GM23338 (cell line): ENCODE results near the gene EGLN3. TPM values are rescaled to one million over a fixed set of nuclear protein-coding genes. Genes with fewer than 3 reads are reported as not detected.

ENCODE experiments used
- ATAC-seq: fragments of 200-7000 bp; cut with Tn5 transposase; 3 replicates; pipeline ENCODE4 v1.9.1; 2020
- DNase-seq: peaks from one replicate; pipeline ENCODE4 v3.0.0-alpha.2; 2015; ENCODE audit warnings: low spot score
- H2AFZ ChIP-seq: fragments of 200-600 bp; sonication (generic); 2 replicates; pipeline ENCODE4 v1.8.0; 2016; ENCODE audit warnings: antibody characterized with exemption, mild to moderate bottlenecking, moderate library complexity
- H3F3A ChIP-seq: fragments of 200-600 bp; sonication (generic); replicated peaks from 2 replicates; pipeline ENCODE4 v1.8.0; 2017; ENCODE audit warnings: antibody characterized with exemption, mixed run types, low read depth
- H3K27ac ChIP-seq: fragments of 200-600 bp; sonication (generic); 2 replicates; pipeline ENCODE4 v1.6.1; 2016; ENCODE audit warnings: low read depth
- H3K27me3 ChIP-seq: fragments of 200-600 bp; sonication (generic); 2 replicates; pipeline ENCODE4 v1.8.0; 2016; ENCODE audit warnings: mild to moderate bottlenecking, mixed run types, moderate library complexity; ENCODE audit not compliant: insufficient read depth
- H3K36me3 ChIP-seq: fragments of 200-600 bp; sonication (generic); 2 replicates; pipeline ENCODE4 v1.8.0; 2016; ENCODE audit warnings: mild to moderate bottlenecking; ENCODE audit not compliant: insufficient read depth
- H3K4me1 ChIP-seq: fragments of 200-600 bp; sonication (generic); 2 replicates; pipeline ENCODE4 v1.8.0; 2016; ENCODE audit warnings: mild to moderate bottlenecking, moderate library complexity; ENCODE audit not compliant: insufficient read depth
- H3K4me2 ChIP-seq: fragments of 200-600 bp; sonication (generic); 2 replicates; pipeline ENCODE4 v1.7.1; 2017; ENCODE audit warnings: mixed run types
- H3K4me3 ChIP-seq: fragments of 200-600 bp; sonication (generic); 2 replicates; pipeline ENCODE4 v1.6.1; 2016; ENCODE audit warnings: mixed run types
- H3K79me2 ChIP-seq: fragments of 200-600 bp; sonication (generic); replicated peaks from 2 replicates; pipeline ENCODE4 v1.8.0; 2017; ENCODE audit warnings: mild to moderate bottlenecking; ENCODE audit not compliant: insufficient read depth
- H3K9me2 ChIP-seq: fragments of 200-600 bp; sonication (generic); 2 replicates; pipeline ENCODE4 v1.8.0; 2017; ENCODE audit not compliant: insufficient read depth
- H4K20me1 ChIP-seq: fragments of 200-600 bp; sonication (generic); replicated peaks from 2 replicates; pipeline ENCODE4 v1.8.0; 2017; ENCODE audit warnings: mild to moderate bottlenecking; ENCODE audit not compliant: insufficient read depth
- H3K27ac Mint-ChIP-seq: 2 replicates; pipeline ENCODE4 v1.8.0; 2020; ENCODE audit warnings: inconsistent platforms, mild to moderate bottlenecking, moderate library complexity, mixed read lengths
- H3K27me3 Mint-ChIP-seq: 3 replicates; pipeline ENCODE4 v1.8.0; 2022; ENCODE audit warnings: low read depth, mild to moderate bottlenecking, moderate library complexity, mixed read lengths, inconsistent platforms; ENCODE audit not compliant: insufficient read depth, poor library complexity
- H3K36me3 Mint-ChIP-seq: 3 replicates; pipeline ENCODE4 v1.8.0; 2021; ENCODE audit warnings: low read depth, mild to moderate bottlenecking, inconsistent platforms, moderate library complexity, mixed read lengths
- H3K4me1 Mint-ChIP-seq: 3 replicates; pipeline ENCODE4 v1.8.0; 2020; ENCODE audit warnings: mild to moderate bottlenecking, inconsistent platforms, mixed read lengths
- H3K4me3 Mint-ChIP-seq: 3 replicates; pipeline ENCODE4 v1.8.0; 2021; ENCODE audit warnings: moderate library complexity, mild to moderate bottlenecking, inconsistent platforms, mixed read lengths
- H3K9me3 Mint-ChIP-seq: 3 replicates; pipeline ENCODE4 v1.8.0; 2020; ENCODE audit warnings: moderate library complexity, mild to moderate bottlenecking, inconsistent platforms, mixed read lengths
- EZH2phosphoT487 ChIP-seq: fragments of 200-600 bp; sonication (generic); IDR thresholded peaks from one replicate; pipeline ENCODE4 v1.8.1; 2018; ENCODE audit warnings: antibody characterized with exemption; ENCODE audit not compliant: unreplicated experiment
- JUNB ChIP-seq: IDR thresholded peaks from one replicate; pipeline ENCODE4 v1.6.1; 2016; ENCODE audit warnings: antibody characterized with exemption; ENCODE audit not compliant: unreplicated experiment
- NANOG ChIP-seq: IDR thresholded peaks from 2 replicates; pipeline ENCODE4 v1.6.1; 2016; ENCODE audit warnings: antibody characterized with exemption, borderline replicate concordance
- POLR2AphosphoS5 ChIP-seq: IDR thresholded peaks from 2 replicates; pipeline ENCODE4 v1.6.1; 2016; ENCODE audit warnings: antibody characterized with exemption, low read depth
- ZNF114 ChIP-seq: fragments of 250-450 bp; sonication (Bioruptor Pico); IDR thresholded peaks from 2 replicates; pipeline ENCODE4 v1.5.0; 2020; ENCODE audit warnings: mild to moderate bottlenecking, moderate library complexity
- polyA plus RNA-seq: library from polyadenylated mRNA; unstranded; fragments of >200 nt; fragmentation: Nextera tagmentation; extraction: Ambion mirVana; gene quantifications from 2 replicates; pipeline ENCODE4 v1.2.1, GENCODE V29; 2016
- total RNA-seq: library from RNA; depleted of rRNA; stranded (reverse); fragments of >200 nt; shearing (Covaris generic); gene quantifications from 2 replicates; pipeline ENCODE4 v1.2.3, GENCODE V29; 2014
- TF ChIP-seq, protein P1 (sequence below): IDR thresholded peaks from one replicate; pipeline ENCODE4 v1.6.1; 2018; ENCODE audit warnings: antibody characterized with exemption; ENCODE audit not compliant: unreplicated experiment
- TF ChIP-seq, protein P2 (sequence below), 2 experiments: fragments of 200-600 bp in 1 of 2; sonication (generic) in 1 of 2; conservative IDR thresholded peaks; 2 replicates each; pipeline versions ENCODE4 v1.5.1 to v1.6.1; 2016 to 2017; ENCODE audit warnings: antibody characterized with exemption in 2 of 2, low read depth in 2 of 2, mild to moderate bottlenecking in 2 of 2, moderate library complexity in 1 of 2

EGLN3 gene
- total and polyA plus RNA-seq, 2 experiments from 2014 or later, result 26.8 to 42.9 TPM

- H3K4me2 ChIP-seq, result no peak overlapping the region
- no peaks in the 10 kb centered on the region for H3F3A ChIP-seq
- Mint-ChIP-seq H3K27me3 (no peaks in the 10 kb centered on the region), H3K27ac (no peak overlapping the region), H3K4me1 (no peaks in the 10 kb centered on the region), H3K9me3 (peaks cover 13% of the 10 kb centered on the region), H3K36me3 (peaks cover 2% of the 10 kb centered on the region; the same call in 2 of the 3 replicates), H3K4me3 (no peak overlapping the region)
- H4K20me1 ChIP-seq, result no peaks in the 10 kb centered on the region
- ATAC-seq (no peak), DNase-seq (no peak)
- H3K36me3 ChIP-seq, result no peaks in the 10 kb centered on the region
- no peak overlapping the region for H2AFZ ChIP-seq
- no peaks in the 10 kb centered on the region for H3K27me3 ChIP-seq
- TF ChIP-seq POLR2AphosphoS5 (no peak), NANOG (no peak), ZNF114 (CRISPR knock-in tag) (no peak), JUNB (no peak)
- TF ChIP-seq, protein P1, sequence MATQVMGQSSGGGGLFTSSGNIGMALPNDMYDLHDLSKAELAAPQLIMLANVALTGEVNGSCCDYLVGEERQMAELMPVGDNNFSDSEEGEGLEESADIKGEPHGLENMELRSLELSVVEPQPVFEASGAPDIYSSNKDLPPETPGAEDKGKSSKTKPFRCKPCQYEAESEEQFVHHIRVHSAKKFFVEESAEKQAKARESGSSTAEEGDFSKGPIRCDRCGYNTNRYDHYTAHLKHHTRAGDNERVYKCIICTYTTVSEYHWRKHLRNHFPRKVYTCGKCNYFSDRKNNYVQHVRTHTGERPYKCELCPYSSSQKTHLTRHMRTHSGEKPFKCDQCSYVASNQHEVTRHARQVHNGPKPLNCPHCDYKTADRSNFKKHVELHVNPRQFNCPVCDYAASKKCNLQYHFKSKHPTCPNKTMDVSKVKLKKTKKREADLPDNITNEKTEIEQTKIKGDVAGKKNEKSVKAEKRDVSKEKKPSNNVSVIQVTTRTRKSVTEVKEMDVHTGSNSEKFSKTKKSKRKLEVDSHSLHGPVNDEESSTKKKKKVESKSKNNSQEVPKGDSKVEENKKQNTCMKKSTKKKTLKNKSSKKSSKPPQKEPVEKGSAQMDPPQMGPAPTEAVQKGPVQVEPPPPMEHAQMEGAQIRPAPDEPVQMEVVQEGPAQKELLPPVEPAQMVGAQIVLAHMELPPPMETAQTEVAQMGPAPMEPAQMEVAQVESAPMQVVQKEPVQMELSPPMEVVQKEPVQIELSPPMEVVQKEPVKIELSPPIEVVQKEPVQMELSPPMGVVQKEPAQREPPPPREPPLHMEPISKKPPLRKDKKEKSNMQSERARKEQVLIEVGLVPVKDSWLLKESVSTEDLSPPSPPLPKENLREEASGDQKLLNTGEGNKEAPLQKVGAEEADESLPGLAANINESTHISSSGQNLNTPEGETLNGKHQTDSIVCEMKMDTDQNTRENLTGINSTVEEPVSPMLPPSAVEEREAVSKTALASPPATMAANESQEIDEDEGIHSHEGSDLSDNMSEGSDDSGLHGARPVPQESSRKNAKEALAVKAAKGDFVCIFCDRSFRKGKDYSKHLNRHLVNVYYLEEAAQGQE, result no peak
- H3K27ac ChIP-seq, result no peak overlapping the region
- no peak overlapping the region for H3K4me3 ChIP-seq
- H3K9me2 ChIP-seq, result no peaks in the 10 kb centered on the region
- no peaks in the 10 kb centered on the region for H3K79me2 ChIP-seq
- no peaks in the 10 kb centered on the region for H3K4me1 ChIP-seq
These were observed 52.9 kb downstream of the EGLN3 start for GRCh38 chr14:33897878-33898535.

DNA sequence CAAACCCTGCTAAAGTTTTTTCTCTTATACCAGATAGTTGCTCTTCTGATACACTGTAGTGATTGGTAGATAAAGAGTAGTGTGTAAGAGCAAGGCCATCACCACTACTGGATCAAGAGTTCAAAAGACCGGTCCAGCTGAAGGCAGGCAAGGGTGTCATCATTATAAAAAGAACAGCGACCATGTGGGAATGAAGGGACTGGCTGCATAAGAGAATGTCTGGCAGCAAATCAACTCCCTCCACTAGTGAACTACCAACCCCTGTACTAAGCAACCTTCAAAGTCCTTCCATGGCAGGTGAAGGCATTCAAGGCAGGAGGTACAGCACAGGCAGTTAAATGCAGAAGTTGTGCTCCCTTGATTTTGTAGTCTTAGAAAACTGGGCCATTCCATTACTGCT lies 53.5 kb downstream of the EGLN3 start:
- peaks cover 2% of the 10 kb centered on the region; the same call in 2 of the 3 replicates for H3K36me3 Mint-ChIP-seq
- no peak overlapping the region for H3K4me3 Mint-ChIP-seq
- ATAC-seq (no peak), DNase-seq (no peak)
- H3K4me1 ChIP-seq, result no peaks in the 10 kb centered on the region
- H3K27me3 ChIP-seq, result no peaks in the 10 kb centered on the region
- no peaks in the 10 kb centered on the region for H3K79me2 ChIP-seq
- H3K36me3 ChIP-seq, result no peaks in the 10 kb centered on the region
- H3K27me3 Mint-ChIP-seq, result no peaks in the 10 kb centered on the region
- H3K27ac Mint-ChIP-seq, result no peak overlapping the region
- no peaks in the 10 kb centered on the region for H3K4me1 Mint-ChIP-seq
- no peak overlapping the region for H3K4me2 ChIP-seq
- H4K20me1 ChIP-seq, result no peaks in the 10 kb centered on the region
- H3F3A ChIP-seq, result no peaks in the 10 kb centered on the region
- no peak for TF ChIP-seq JUNB
- no peak for TF ChIP-seq EZH2phosphoT487
- TF ChIP-seq, protein P1, result no peak
- TF ChIP-seq, protein P2, sequence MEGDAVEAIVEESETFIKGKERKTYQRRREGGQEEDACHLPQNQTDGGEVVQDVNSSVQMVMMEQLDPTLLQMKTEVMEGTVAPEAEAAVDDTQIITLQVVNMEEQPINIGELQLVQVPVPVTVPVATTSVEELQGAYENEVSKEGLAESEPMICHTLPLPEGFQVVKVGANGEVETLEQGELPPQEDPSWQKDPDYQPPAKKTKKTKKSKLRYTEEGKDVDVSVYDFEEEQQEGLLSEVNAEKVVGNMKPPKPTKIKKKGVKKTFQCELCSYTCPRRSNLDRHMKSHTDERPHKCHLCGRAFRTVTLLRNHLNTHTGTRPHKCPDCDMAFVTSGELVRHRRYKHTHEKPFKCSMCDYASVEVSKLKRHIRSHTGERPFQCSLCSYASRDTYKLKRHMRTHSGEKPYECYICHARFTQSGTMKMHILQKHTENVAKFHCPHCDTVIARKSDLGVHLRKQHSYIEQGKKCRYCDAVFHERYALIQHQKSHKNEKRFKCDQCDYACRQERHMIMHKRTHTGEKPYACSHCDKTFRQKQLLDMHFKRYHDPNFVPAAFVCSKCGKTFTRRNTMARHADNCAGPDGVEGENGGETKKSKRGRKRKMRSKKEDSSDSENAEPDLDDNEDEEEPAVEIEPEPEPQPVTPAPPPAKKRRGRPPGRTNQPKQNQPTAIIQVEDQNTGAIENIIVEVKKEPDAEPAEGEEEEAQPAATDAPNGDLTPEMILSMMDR (conservative IDR thresholded peaks at IDR 0.05; ENCODE audit: low read depth in 2 of 2), result no peak
- no peak for TF ChIP-seq NANOG
- H3K27ac ChIP-seq, result no peak overlapping the region
- no peaks in the 10 kb centered on the region for H3K9me2 ChIP-seq
- no peak overlapping the region for H2AFZ ChIP-seq
- no peak overlapping the region for H3K4me3 ChIP-seq
- H3K9me3 Mint-ChIP-seq, result peaks cover 15% of the 10 kb centered on the region
